Endodermal cell (in vitro differentiated cells): ENCODE data around the gene PEX19. TPM values are rescaled to one million over a fixed set of nuclear protein-coding genes. Genes with fewer than 3 reads are reported as not detected.

ENCODE experiments used
- DNase-seq: peaks from one replicate; pipeline ENCODE4 v3.0.0-alpha.2; 2017
- H3K27ac ChIP-seq: 2 replicates; pipeline ENCODE4 v1.5.1; 2013; ENCODE audit warnings: mild to moderate bottlenecking, low read depth, low read length, moderate library complexity
- H3K27me3 ChIP-seq: 2 replicates; pipeline ENCODE4 v1.6.1; 2013; ENCODE audit warnings: mild to moderate bottlenecking, low read length, moderate library complexity; ENCODE audit not compliant: insufficient read depth, control insufficient read depth, poor library complexity, severe bottlenecking
- H3K36me3 ChIP-seq: 2 replicates; pipeline ENCODE4 v1.7.0; 2013; ENCODE audit warnings: mild to moderate bottlenecking, low read length, moderate library complexity; ENCODE audit not compliant: control insufficient read depth, insufficient read depth
- H3K4me1 ChIP-seq: one replicate; pipeline ENCODE4 v1.7.0; 2013; ENCODE audit warnings: low read length; ENCODE audit not compliant: control insufficient read depth, insufficient read depth
- H3K4me3 ChIP-seq: 2 replicates; pipeline ENCODE4 v1.5.1; 2013; ENCODE audit warnings: mild to moderate bottlenecking, low read length, moderate library complexity
- H3K9ac ChIP-seq: 2 replicates; pipeline ENCODE4 v1.6.1; 2013; ENCODE audit warnings: mild to moderate bottlenecking, low read length, moderate library complexity; ENCODE audit not compliant: poor library complexity, severe bottlenecking; ENCODE audit errors: extremely low read depth
- H3K9me3 ChIP-seq: 2 replicates; pipeline ENCODE4 v1.6.1; 2013; ENCODE audit warnings: mild to moderate bottlenecking, low read length, moderate library complexity; ENCODE audit not compliant: control insufficient read depth
- H3K27ac Mint-ChIP-seq: 2 replicates; pipeline ENCODE4 v1.8.0; 2020; ENCODE audit warnings: mixed read lengths
- H3K27me3 Mint-ChIP-seq: 2 replicates; pipeline ENCODE4 v1.8.0; 2021; ENCODE audit warnings: mild to moderate bottlenecking, mixed read lengths; ENCODE audit not compliant: insufficient read depth
- H3K36me3 Mint-ChIP-seq: 2 replicates; pipeline ENCODE4 v1.8.0; 2020; ENCODE audit warnings: low read depth, mixed read lengths
- H3K4me1 Mint-ChIP-seq: 2 replicates; pipeline ENCODE4 v1.8.0; 2020; ENCODE audit warnings: mixed read lengths
- H3K4me3 Mint-ChIP-seq: 2 replicates; pipeline ENCODE4 v1.8.0; 2020; ENCODE audit warnings: mild to moderate bottlenecking, moderate library complexity, mixed read lengths
- H3K9me3 Mint-ChIP-seq: 2 replicates; pipeline ENCODE4 v1.8.0; 2020; ENCODE audit warnings: mild to moderate bottlenecking, mixed read lengths
- CTCF ChIP-seq: fragments of 200-600 bp; sonication (generic); conservative IDR thresholded peaks from 2 replicates; pipeline ENCODE4 v1.5.0; 2021; ENCODE audit warnings: antibody characterized with exemption, mild to moderate bottlenecking
- WGBS, 2 experiments: methylation state at CpG; one replicate each; pipeline versions ENCODE4 v1.1.5 to v1.1.7; 2013; ENCODE audit warnings: missing lambda C conversion rate in 2 of 2, mixed read lengths in 1 of 2; ENCODE audit not compliant: insufficient coverage in 1 of 2, insufficient read length in 1 of 2; 5-methylcytosine and 5-hydroxymethylcytosine counted together
- total RNA-seq, 2 donors: library from RNA; stranded (reverse); fragmentation: NEBNext Ultra II Directional in 1 of 2; extraction: Animal tissue kit (Norgen Biotek cat#: 25700) in 1 of 2; gene quantifications; 2 replicates in 1 of 2; 3 replicates in 1 of 2; pipeline ENCODE4 v1.2.1, GENCODE V29; 2021

PEX19 gene
- total RNA-seq, 2 donors from 2014 or later: 94.7 to 102 TPM

- peaks cover 76% of the 10 kb centered on the region for H3K36me3 Mint-ChIP-seq
- Histone ChIP-seq H3K9me3 (peaks cover 7% of the 10 kb centered on the region), H3K27ac (no peak overlapping the region), H3K4me1 (no peaks in the 10 kb centered on the region), H3K9ac (no peak overlapping the region), H3K36me3 (peaks cover 89% of the 10 kb centered on the region), H3K4me3 (no peak overlapping the region), H3K27me3 (no peaks in the 10 kb centered on the region)
- H3K4me1 Mint-ChIP-seq: no peaks in the 10 kb centered on the region
- H3K27ac Mint-ChIP-seq: no peak overlapping the region
- DNase-seq: no peak
- no peak overlapping the region for H3K4me3 Mint-ChIP-seq
- H3K9me3 Mint-ChIP-seq: no peaks in the 10 kb centered on the region
- TF ChIP-seq CTCF: no peak
- 92 to 100% methylated on average over 1 to 2 of the region's 6 CpGs for WGBS, 2 experiments
- no peaks in the 10 kb centered on the region for H3K27me3 Mint-ChIP-seq
These were observed 37.9 kb upstream of the PEX19 start for GRCh38 chr1:160322831-160323230.

GRCh38 chr1:160315359-160315758 lies 30.4 kb upstream of the PEX19 start:
- H3K27me3 Mint-ChIP-seq: no peaks in the 10 kb centered on the region
- H3K4me3 ChIP-seq: no peak overlapping the region
- H3K36me3 Mint-ChIP-seq: peaks cover 88% of the 10 kb centered on the region
- peaks cover 24% of the 10 kb centered on the region for H3K9me3 ChIP-seq
- no peak overlapping the region for H3K27ac ChIP-seq
- peaks cover 91% of the 10 kb centered on the region for H3K36me3 ChIP-seq
- H3K27me3 ChIP-seq: no peaks in the 10 kb centered on the region
- no peak overlapping the region for H3K9ac ChIP-seq
- no peaks in the 10 kb centered on the region for H3K4me1 ChIP-seq
- peaks cover 7% of the 10 kb centered on the region for H3K4me1 Mint-ChIP-seq
- H3K9me3 Mint-ChIP-seq: peaks cover 7% of the 10 kb centered on the region
- DNase-seq: no peak
- no peak for TF ChIP-seq CTCF
- 78 to 100% methylated on average over 1 to 2 of the region's 2 CpGs for WGBS, 2 experiments
- H3K27ac Mint-ChIP-seq: peak overlapping the region; percentile 67
- no peak overlapping the region for H3K4me3 Mint-ChIP-seq

- Mint-ChIP-seq H3K27ac (peak overlapping the region; percentile 24), H3K4me1 (peaks cover 7% of the 10 kb centered on the region), H3K4me3 (no peak overlapping the region), H3K36me3 (peaks cover 81% of the 10 kb centered on the region), H3K9me3 (no peaks in the 10 kb centered on the region), H3K27me3 (no peaks in the 10 kb centered on the region)
- H3K27me3 ChIP-seq: no peaks in the 10 kb centered on the region
- WGBS, 2 experiments: 83% methylated on average over 1 of the region's 1 CpG; no CpG with 5 or more reads in 1 of the 2 experiments
- no peaks in the 10 kb centered on the region for H3K4me1 ChIP-seq
- peaks cover 92% of the 10 kb centered on the region for H3K36me3 ChIP-seq
- no peak overlapping the region for H3K4me3 ChIP-seq
- H3K9me3 ChIP-seq: no peaks in the 10 kb centered on the region
- no peak for DNase-seq
- H3K9ac ChIP-seq: no peak overlapping the region
- TF ChIP-seq CTCF: no peak
- H3K27ac ChIP-seq: no peak overlapping the region
These were observed 24.6 kb upstream of the PEX19 start for GRCh38 chr1:160309571-160309970.
